ENCODE measurements around the gene FIBP.

Gene FIBP

GRCh38 chr11:65915101-65915820 is 27.0 kb upstream of the FIBP start:
- no peak for DNase-seq (ENCODE audit: low spot score)

GRCh38 chr11:65912845-65913244 is 24.6 kb upstream of the FIBP start:
- DNase-seq (ENCODE audit: low spot score): no peak

GRCh38 chr11:65911682-65912568 is 23.7 kb upstream of the FIBP start:
- peak; percentile 82 for DNase-seq (ENCODE audit: low spot score)

- DNase-seq (ENCODE audit: low spot score): no peak
Observed at GRCh38 chr11:65907878-65908277, 19.6 kb upstream of the FIBP start.

- DNase-seq (ENCODE audit: low spot score): no peak
Observed at GRCh38 chr11:65906602-65907001, 18.3 kb upstream of the FIBP start.

GRCh38 chr11:65903715-65904114 is 15.4 kb upstream of the FIBP start:
- DNase-seq (ENCODE audit: low spot score): no peak

GRCh38 chr11:65903068-65903481 is 14.8 kb upstream of the FIBP start:
- DNase-seq (ENCODE audit: low spot score): peak; percentile 85

GRCh38 chr11:65900899-65901180 is 12.6 kb upstream of the FIBP start:
- no peak for DNase-seq (ENCODE audit: low spot score)

- peak; percentile 95 for DNase-seq (ENCODE audit: low spot score)
Observed at GRCh38 chr11:65900125-65900898, 12.0 kb upstream of the FIBP start, which contains the start of gene FOSL1. FOSL1 (minus strand) TSS chr11:65900388; CDS start chr11:65900339, 49 bp downstream.

- DNase-seq (ENCODE audit: low spot score): peak; percentile 86
Observed at GRCh38 chr11:65899356-65900124, 11.3 kb upstream of the FIBP start.

GRCh38 chr11:65898656-65899355 is 10.5 kb upstream of the FIBP start:
- DNase-seq (ENCODE audit: low spot score): no peak

- no peak for DNase-seq (ENCODE audit: low spot score)
Observed at GRCh38 chr11:65897020-65897471, 8.8 kb upstream of the FIBP start.

GRCh38 chr11:65896034-65896999 is 8.0 kb upstream of the FIBP start:
- no peak for DNase-seq (ENCODE audit: low spot score)

GRCh38 chr11:65895482-65895981 is 7.3 kb upstream of the FIBP start:
- no peak for DNase-seq (ENCODE audit: low spot score)

GRCh38 chr11:65894034-65894591 is 5.8 kb upstream of the FIBP start:
- no peak for DNase-seq (ENCODE audit: low spot score)

- no peak for DNase-seq (ENCODE audit: low spot score)
Observed at GRCh38 chr11:65892661-65893317, 4.5 kb upstream of the FIBP start.

- peak; percentile 35 for DNase-seq (ENCODE audit: low spot score)
Observed at GRCh38 chr11:65892137-65892540, 3.9 kb upstream of the FIBP start.

GRCh38 chr11:65891219-65892136 is 3.2 kb upstream of the FIBP start:
- DNase-seq (ENCODE audit: low spot score): peak; percentile 46
